HepG2 (cell line): Measurements from ENCODE around the gene RHBDD3.

Source experiments
- CTCF ChIP-seq: sonication (generic); formaldehyde crosslinking; IDR thresholded peaks from 2 replicates; pipeline ENCODE4 v1.5.0; 2020; ENCODE audit warnings: mild to moderate bottlenecking, missing genetic modification reagents, moderate library complexity
- EZH2 ChIP-seq: conservative IDR thresholded peaks from 2 replicates; pipeline ENCODE4 v1.6.1; 2012; ENCODE audit warnings: mild to moderate bottlenecking, low read depth, low read length, moderate library complexity
- HNRNPLL ChIP-seq: fragments of 200-400 bp; formaldehyde crosslinking; IDR thresholded peaks from 2 replicates; pipeline ENCODE4 v1.6.1; 2017; ENCODE audit warnings: mild to moderate bottlenecking, low read depth, low read length; ENCODE audit not compliant: poor library complexity, severe bottlenecking
- KDM1A ChIP-seq: IDR thresholded peaks from 2 replicates; pipeline ENCODE4 v1.6.1; 2016; ENCODE audit warnings: missing compliant biosample characterization
- SAFB2 ChIP-seq: sonication (generic); formaldehyde crosslinking; IDR thresholded peaks from 2 replicates; pipeline ENCODE4 v1.5.1; 2020; ENCODE audit warnings: missing genetic modification reagents, low read depth, mild to moderate bottlenecking, borderline replicate concordance

- TF ChIP-seq KDM1A = no peak
- TF ChIP-seq HNRNPLL = no peak
- TF ChIP-seq CTCF (CRISPR knock-in tag) = no peak
- no peak for TF ChIP-seq SAFB2 (CRISPR knock-in tag)
- TF ChIP-seq EZH2 = no peak
These were observed 10.0 kb downstream of the RHBDD3 start for GRCh38 chr22:29257751-29258181.
